ENCODE data around the gene OPHN1.

DNA sequence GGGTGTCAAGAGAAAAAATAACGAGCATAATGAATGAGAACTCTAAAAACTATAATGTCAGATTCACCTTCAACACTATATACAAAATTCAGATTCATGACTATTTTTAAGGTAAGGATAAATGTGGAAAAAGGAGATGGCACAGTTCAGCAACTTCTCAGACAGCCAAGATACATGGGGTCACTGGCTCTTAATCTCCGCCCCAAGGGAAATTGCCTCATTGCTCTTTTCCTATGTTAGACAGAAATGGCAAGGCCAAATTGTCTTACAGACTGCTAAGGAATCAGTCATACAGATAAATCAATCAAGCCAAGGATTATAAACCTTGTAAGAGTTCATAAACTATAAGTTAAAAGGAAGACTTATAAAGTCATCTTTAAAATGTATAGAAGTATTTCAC is 183.4 kb downstream of the OPHN1 start:
- TF ChIP-seq, protein P1, sequence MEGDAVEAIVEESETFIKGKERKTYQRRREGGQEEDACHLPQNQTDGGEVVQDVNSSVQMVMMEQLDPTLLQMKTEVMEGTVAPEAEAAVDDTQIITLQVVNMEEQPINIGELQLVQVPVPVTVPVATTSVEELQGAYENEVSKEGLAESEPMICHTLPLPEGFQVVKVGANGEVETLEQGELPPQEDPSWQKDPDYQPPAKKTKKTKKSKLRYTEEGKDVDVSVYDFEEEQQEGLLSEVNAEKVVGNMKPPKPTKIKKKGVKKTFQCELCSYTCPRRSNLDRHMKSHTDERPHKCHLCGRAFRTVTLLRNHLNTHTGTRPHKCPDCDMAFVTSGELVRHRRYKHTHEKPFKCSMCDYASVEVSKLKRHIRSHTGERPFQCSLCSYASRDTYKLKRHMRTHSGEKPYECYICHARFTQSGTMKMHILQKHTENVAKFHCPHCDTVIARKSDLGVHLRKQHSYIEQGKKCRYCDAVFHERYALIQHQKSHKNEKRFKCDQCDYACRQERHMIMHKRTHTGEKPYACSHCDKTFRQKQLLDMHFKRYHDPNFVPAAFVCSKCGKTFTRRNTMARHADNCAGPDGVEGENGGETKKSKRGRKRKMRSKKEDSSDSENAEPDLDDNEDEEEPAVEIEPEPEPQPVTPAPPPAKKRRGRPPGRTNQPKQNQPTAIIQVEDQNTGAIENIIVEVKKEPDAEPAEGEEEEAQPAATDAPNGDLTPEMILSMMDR (IDR thresholded peaks at IDR 0.05): no peak
- TF ChIP-seq POLR2A (IDR thresholded peaks at IDR 0.05): no peak
